ENCODE results near the gene CTDNEP1. TPM values are rescaled to one million over a fixed set of nuclear protein-coding genes. Genes with fewer than 3 reads are reported as not detected.

CTDNEP1 gene
- total RNA-seq, 2 donors from 2014 or later, result 33.5 to 44.8 TPM

GRCh38 chr17:7259555-7259889 lies 8.0 kb upstream of the CTDNEP1 start:
- no peak overlapping the region for H3K4me3 ChIP-seq
- WGBS, 2 donors, result 76 to 85% methylated on average over 6 of the region's 6 CpGs
- no peaks in the 10 kb centered on the region for H3K27me3 ChIP-seq
- TF ChIP-seq POLR2A (IDR thresholded peaks at IDR 0.05) (peak in 2 of 3 donors; percentile 9 to 42), CTCF (IDR thresholded peaks at IDR 0.05) (no peak)
- H3K4me1 ChIP-seq, result peaks cover 39% of the 10 kb centered on the region
- peak overlapping the region; percentile 17 to 100 (median 97) for H3K27ac ChIP-seq
- no peaks in the 10 kb centered on the region for H3K9me3 ChIP-seq
- DNase-seq, result no peak
- intact Hi-C loops (cut with DNase I), result no loop called here
- no peak for ATAC-seq
- H3K36me3 ChIP-seq (replicated peaks in 1 of 2; ENCODE audit: insufficient read depth in 1 of 2, low read depth in 2 of 2), result peaks cover 0 to 6% of the 10 kb centered on the region in 2 donors

- H3K27ac ChIP-seq, result peak overlapping the region; percentile 17 to 100 (median 97)
- intact Hi-C loops (cut with DNase I), result no loop called here
- no peaks in the 10 kb centered on the region for H3K27me3 ChIP-seq
- ATAC-seq, result no peak
- peak in 1 of 3 donors; percentile 65 for TF ChIP-seq POLR2A (IDR thresholded peaks at IDR 0.05)
- no peak for TF ChIP-seq CTCF (IDR thresholded peaks at IDR 0.05)
- H3K9me3 ChIP-seq, result no peaks in the 10 kb centered on the region
- H3K4me3 ChIP-seq, result no peak overlapping the region
- H3K4me1 ChIP-seq, result peaks cover 39% of the 10 kb centered on the region
- H3K36me3 ChIP-seq (replicated peaks in 1 of 2; ENCODE audit: insufficient read depth in 1 of 2, low read depth in 2 of 2), result peaks cover 0 to 8% of the 10 kb centered on the region in 2 donors
- peak; percentile 61 to 78 (median 66) for DNase-seq
- 39 to 61% methylated on average over 7 of the region's 7 CpGs for WGBS, 2 donors
These were observed 7.4 kb upstream of the CTDNEP1 start for GRCh38 chr17:7258731-7259554.

GRCh38 chr17:7256766-7257456 lies 5.4 kb upstream of the CTDNEP1 start:
- Histone ChIP-seq H3K4me3 (no peak overlapping the region), H3K27ac (peak overlapping the region in 1 of 4 donors; percentile 24), H3K4me1 (peaks cover 40% of the 10 kb centered on the region), H3K27me3 (no peaks in the 10 kb centered on the region), H3K36me3 (replicated peaks in 1 of 2; ENCODE audit: insufficient read depth in 1 of 2, low read depth in 2 of 2) (peaks cover 0 to 8% of the 10 kb centered on the region in 2 donors), H3K9me3 (no peaks in the 10 kb centered on the region)
- ATAC-seq (no peak), DNase-seq (no peak)
- WGBS, 2 donors, result 90% methylated on average over 8 of the region's 8 CpGs
- TF ChIP-seq POLR2A (IDR thresholded peaks at IDR 0.05) (peak in 1 of 3 donors; percentile 7), CTCF (IDR thresholded peaks at IDR 0.05) (no peak)
- intact Hi-C loops (cut with DNase I), result no loop called here

GRCh38 chr17:7254511-7254910 lies 3.0 kb upstream of the CTDNEP1 start:
- no peaks in the 10 kb centered on the region for H3K27me3 ChIP-seq
- TF ChIP-seq CTCF (IDR thresholded peaks at IDR 0.05), result no peak
- intact Hi-C loops (cut with DNase I), result no loop called here
- ATAC-seq (no peak), DNase-seq (no peak)
- peaks cover 39% of the 10 kb centered on the region for H3K4me1 ChIP-seq
- no peak overlapping the region for H3K27ac ChIP-seq
- H3K36me3 ChIP-seq (replicated peaks in 1 of 2; ENCODE audit: insufficient read depth in 1 of 2, low read depth in 2 of 2), result peaks cover 0 to 8% of the 10 kb centered on the region in 2 donors
- no peak overlapping the region for H3K4me3 ChIP-seq
- no peaks in the 10 kb centered on the region for H3K9me3 ChIP-seq
- WGBS, 2 donors, result 89 to 90% methylated on average over 4 of the region's 4 CpGs
